Skeletal muscle tissue (tissue), 4 donors: Measurements from ENCODE around the gene UBA1. TPM values are rescaled to one million over a fixed set of nuclear protein-coding genes. Genes with fewer than 3 reads are reported as not detected.

ENCODE experiments used
- H3K27ac ChIP-seq: one replicate; pipeline ENCODE4 v1.7.0; 2013; ENCODE audit warnings: mild to moderate bottlenecking, low read depth, low read length, inconsistent platforms
- H3K27me3 ChIP-seq, 3 donors: one replicate each; pipeline ENCODE4 v1.7.0; 2013; ENCODE audit warnings: low read length in 3 of 3; ENCODE audit not compliant: control insufficient read depth in 3 of 3, insufficient read depth in 3 of 3
- H3K36me3 ChIP-seq, 3 donors: one replicate each; pipeline ENCODE4 v1.7.0; 2013; ENCODE audit warnings: low read length in 3 of 3; ENCODE audit not compliant: control insufficient read depth in 3 of 3, insufficient read depth in 3 of 3
- H3K4me1 ChIP-seq, 3 donors: one replicate each; pipeline ENCODE4 v1.7.0; 2013; ENCODE audit warnings: low read length in 3 of 3, mild to moderate bottlenecking in 3 of 3; ENCODE audit not compliant: control insufficient read depth in 3 of 3, insufficient read depth in 3 of 3
- H3K4me3 ChIP-seq, 3 donors: one replicate each; pipeline ENCODE4 v1.7.0; 2013; ENCODE audit warnings: low read length in 3 of 3
- H3K9ac ChIP-seq, 3 donors: one replicate each; pipeline ENCODE4 v1.7.0; 2013; ENCODE audit warnings: low read length in 3 of 3, mild to moderate bottlenecking in 3 of 3, moderate library complexity in 2 of 3, low read depth in 1 of 3
- H3K9me3 ChIP-seq, 3 donors: one replicate each; pipeline ENCODE4 v1.7.0; 2013; ENCODE audit warnings: low read length in 3 of 3; ENCODE audit not compliant: control insufficient read depth in 3 of 3
- total RNA-seq: library from RNA; depleted of rRNA; stranded (reverse); fragments of >200 nt; gene quantifications from one replicate; pipeline ENCODE4 v1.2.3, GENCODE V29; 2014
- donor health status: Osteomylitis.

UBA1 gene
- total RNA-seq, 1 donor from 2014 or later, result 57.4 TPM

DNA sequence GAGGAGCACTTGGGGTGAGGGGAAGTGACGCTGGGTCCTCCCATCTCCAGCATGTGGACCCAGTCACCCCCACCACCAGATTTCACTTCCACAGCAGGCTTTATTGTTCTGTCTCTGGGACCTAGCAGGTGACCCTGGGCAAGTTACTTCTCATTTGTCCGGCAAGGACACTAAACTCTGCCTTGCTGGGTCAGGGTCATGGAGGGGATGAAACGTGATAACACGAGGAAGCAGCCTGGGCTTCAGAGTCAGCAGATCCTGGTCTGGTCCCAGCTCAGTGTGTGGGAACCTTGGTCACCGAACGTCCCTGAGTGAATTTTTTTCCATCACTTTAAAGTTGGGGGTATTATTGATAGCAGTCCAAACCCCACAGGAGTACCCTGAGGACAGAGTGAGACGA is 3.9 kb downstream of the UBA1 start:
- H3K27ac ChIP-seq, result peak overlapping the region; percentile 45
- H3K4me3 ChIP-seq, result peak overlapping the region in 1 of 3 donors; percentile 42
- H3K9me3 ChIP-seq, result no peaks in the 10 kb centered on the region
- peak overlapping the region in 2 of 3 donors; percentile 42 to 57 for H3K9ac ChIP-seq
- H3K36me3 ChIP-seq, result peaks cover 33 to 49% (median 34%) of the 10 kb centered on the region in 3 donors
- H3K4me1 ChIP-seq, result peaks cover 50 to 67% (median 57%) of the 10 kb centered on the region in 3 donors
- H3K27me3 ChIP-seq, result no peaks in the 10 kb centered on the region

- Histone ChIP-seq H3K36me3 (peaks cover 40 to 55% (median 40%) of the 10 kb centered on the region in 3 donors), H3K4me3 (peak overlapping the region in 2 of 3 donors; percentile 22 to 27)
Measured at GRCh38 chrX:47198026-47198686, 4.5 kb downstream of the UBA1 start.

GRCh38 chrX:47198687-47199080 is 5.1 kb downstream of the UBA1 start:
- Histone ChIP-seq H3K4me1 (peaks cover 50 to 60% (median 57%) of the 10 kb centered on the region in 3 donors), H3K4me3 (peak overlapping the region in 2 of 3 donors; percentile 22 to 27), H3K9ac (peak overlapping the region; percentile 42 to 57 (median 43)), H3K27ac (peak overlapping the region; percentile 45), H3K36me3 (peaks cover 42 to 60% (median 44%) of the 10 kb centered on the region in 3 donors), H3K27me3 (no peaks in the 10 kb centered on the region), H3K9me3 (no peaks in the 10 kb centered on the region)

More at GRCh38 chrX:47198026-47198686, 4.5 kb downstream of the UBA1 start:
- H3K27ac ChIP-seq, result peak overlapping the region; percentile 45
- peak overlapping the region; percentile 42 to 57 (median 43) for H3K9ac ChIP-seq
- no peaks in the 10 kb centered on the region for H3K27me3 ChIP-seq
- H3K4me1 ChIP-seq, result peaks cover 50 to 63% (median 57%) of the 10 kb centered on the region in 3 donors
- no peaks in the 10 kb centered on the region for H3K9me3 ChIP-seq

GRCh38 chrX:47199286-47199685 is 5.7 kb downstream of the UBA1 start:
- peak overlapping the region; percentile 45 for H3K27ac ChIP-seq
- no peak overlapping the region for H3K4me3 ChIP-seq
- peaks cover 50 to 59% (median 57%) of the 10 kb centered on the region in 3 donors for H3K4me1 ChIP-seq
- peaks cover 42 to 65% (median 47%) of the 10 kb centered on the region in 3 donors for H3K36me3 ChIP-seq
- peak overlapping the region in 1 of 3 donors; percentile 42 for H3K9ac ChIP-seq
- no peaks in the 10 kb centered on the region for H3K27me3 ChIP-seq
- H3K9me3 ChIP-seq, result no peaks in the 10 kb centered on the region

DNA sequence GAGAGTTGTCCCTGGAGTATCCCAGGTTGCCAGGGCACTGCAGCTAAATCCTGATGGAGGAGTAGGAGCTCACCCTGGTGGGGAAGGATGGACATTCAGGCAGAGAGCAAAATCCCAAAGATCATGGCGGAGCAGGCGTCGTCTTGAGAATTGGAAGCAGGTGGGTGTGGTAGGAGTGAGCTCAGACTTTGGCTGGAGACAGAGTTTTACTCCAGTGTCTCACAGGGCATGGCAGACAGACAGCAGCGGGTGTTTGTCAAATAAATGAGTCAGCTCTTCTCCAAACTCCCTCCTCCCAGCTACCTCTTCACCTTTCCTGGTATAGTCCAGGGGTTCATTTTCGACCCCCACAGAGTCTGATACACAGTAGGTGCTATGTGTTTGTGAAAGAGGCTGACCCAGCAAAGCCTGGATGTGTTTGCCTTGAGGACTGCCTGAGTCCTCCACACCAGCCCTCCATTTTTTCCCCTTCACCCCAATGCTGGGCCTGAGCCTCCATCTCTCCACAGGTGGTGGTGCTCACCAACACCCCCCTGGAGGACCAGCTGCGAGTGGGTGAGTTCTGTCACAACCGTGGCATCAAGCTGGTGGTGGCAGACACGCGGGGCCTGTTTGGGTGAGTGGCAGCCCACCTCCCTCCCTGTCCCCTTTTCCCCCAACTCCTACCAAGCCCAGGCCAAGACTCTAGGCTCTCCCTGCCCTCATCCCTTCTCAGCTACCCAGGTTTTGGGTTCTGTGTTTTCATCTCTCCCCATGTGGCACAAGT is 6.9 kb downstream of the UBA1 start:
- no peaks in the 10 kb centered on the region for H3K9me3 ChIP-seq
- peaks cover 49 to 78% (median 57%) of the 10 kb centered on the region in 3 donors for H3K36me3 ChIP-seq
- H3K9ac ChIP-seq, result peak overlapping the region in 2 of 3 donors; percentile 57

DNA sequence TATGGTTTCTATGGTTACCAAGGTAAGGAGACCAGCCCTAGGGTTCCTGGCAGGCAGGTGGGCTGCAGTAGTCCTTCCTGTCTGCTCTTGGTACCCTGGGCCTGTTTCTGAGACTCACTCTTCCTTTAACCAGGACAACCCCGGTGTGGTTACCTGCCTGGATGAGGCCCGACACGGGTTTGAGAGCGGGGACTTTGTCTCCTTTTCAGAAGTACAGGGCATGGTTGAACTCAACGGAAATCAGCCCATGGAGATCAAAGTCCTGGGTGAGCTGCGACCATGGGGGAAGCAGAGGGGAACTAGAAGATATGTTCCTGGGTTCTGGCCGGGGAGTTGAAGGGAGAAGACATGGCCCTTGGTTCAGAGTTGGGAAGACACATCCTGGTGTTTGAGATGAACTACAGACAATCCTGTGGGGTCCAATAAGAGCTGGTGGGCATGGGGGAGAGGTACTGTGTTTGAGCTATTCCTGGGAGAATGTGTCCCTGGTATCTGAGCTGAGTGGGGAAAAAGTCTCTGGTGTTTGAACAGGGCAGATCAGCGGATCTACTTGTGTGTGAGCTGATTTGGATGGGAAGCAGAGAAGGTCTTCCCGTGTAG is 7.8 kb downstream of the UBA1 start:
- no peak overlapping the region for H3K9ac ChIP-seq
- H3K27me3 ChIP-seq, result no peaks in the 10 kb centered on the region
- H3K4me1 ChIP-seq, result peaks cover 31 to 41% (median 40%) of the 10 kb centered on the region in 3 donors
- H3K27ac ChIP-seq, result peak overlapping the region; percentile 46
- no peaks in the 10 kb centered on the region for H3K9me3 ChIP-seq
- peaks cover 56 to 86% (median 64%) of the 10 kb centered on the region in 3 donors for H3K36me3 ChIP-seq
- H3K4me3 ChIP-seq, result no peak overlapping the region

More for the DNA sequence above, 6.9 kb downstream of the UBA1 start:
- Histone ChIP-seq H3K4me3 (no peak overlapping the region), H3K4me1 (peaks cover 40 to 50% (median 48%) of the 10 kb centered on the region in 3 donors), H3K27ac (peak overlapping the region; percentile 46), H3K27me3 (no peaks in the 10 kb centered on the region)

DNA sequence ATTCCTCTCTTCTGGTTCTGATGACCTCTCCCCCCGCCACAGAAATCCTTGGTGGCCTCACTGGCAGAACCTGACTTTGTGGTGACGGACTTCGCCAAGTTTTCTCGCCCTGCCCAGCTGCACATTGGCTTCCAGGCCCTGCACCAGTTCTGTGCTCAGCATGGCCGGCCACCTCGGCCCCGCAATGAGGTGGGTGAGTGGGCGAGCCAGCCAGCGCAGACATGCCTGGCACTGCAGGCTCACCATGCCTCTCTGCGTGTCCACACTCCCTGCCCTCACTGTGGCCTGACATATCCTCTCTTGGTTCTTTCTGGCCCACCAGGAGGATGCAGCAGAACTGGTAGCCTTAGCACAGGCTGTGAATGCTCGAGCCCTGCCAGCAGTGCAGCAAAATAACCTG is 8.7 kb downstream of the UBA1 start:
- peaks cover 62 to 88% (median 72%) of the 10 kb centered on the region in 3 donors for H3K36me3 ChIP-seq
- H3K27ac ChIP-seq, result no peak overlapping the region
- H3K27me3 ChIP-seq, result no peaks in the 10 kb centered on the region
- H3K4me3 ChIP-seq, result no peak overlapping the region
- no peak overlapping the region for H3K9ac ChIP-seq
- no peaks in the 10 kb centered on the region for H3K9me3 ChIP-seq
- H3K4me1 ChIP-seq, result peaks cover 22 to 32% (median 31%) of the 10 kb centered on the region in 3 donors

GRCh38 chrX:47202877-47203276 is 9.2 kb downstream of the UBA1 start:
- H3K9me3 ChIP-seq, result no peaks in the 10 kb centered on the region
- H3K4me1 ChIP-seq, result peaks cover 17 to 27% (median 25%) of the 10 kb centered on the region in 3 donors
- no peak overlapping the region for H3K27ac ChIP-seq

DNA sequence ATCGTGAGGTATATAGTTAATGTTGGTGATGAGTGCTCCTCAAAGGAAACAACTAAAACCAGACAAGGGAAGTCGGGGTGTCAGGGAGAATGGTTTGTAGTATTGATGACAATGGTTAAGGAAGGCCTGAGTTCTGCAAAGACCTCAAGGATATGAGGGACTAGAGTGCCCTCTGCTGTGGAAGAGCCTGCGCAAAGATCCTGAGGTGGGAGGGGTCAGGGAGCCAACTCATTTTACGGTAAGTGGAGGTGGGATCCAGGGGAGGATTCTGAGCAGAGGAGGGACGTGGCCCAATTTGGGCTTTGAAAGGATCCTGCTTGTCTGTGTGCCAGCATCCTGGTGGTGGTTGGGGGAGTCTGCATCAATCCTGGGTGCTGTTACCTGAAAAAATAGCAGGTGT is 11.3 kb downstream of the UBA1 start:
- no peak overlapping the region for H3K4me3 ChIP-seq
- H3K4me1 ChIP-seq, result peaks cover 7 to 20% (median 19%) of the 10 kb centered on the region in 3 donors
- H3K27me3 ChIP-seq, result no peaks in the 10 kb centered on the region
- no peaks in the 10 kb centered on the region for H3K9me3 ChIP-seq
- H3K36me3 ChIP-seq, result peaks cover 58 to 97% (median 75%) of the 10 kb centered on the region in 3 donors
- no peak overlapping the region for H3K27ac ChIP-seq
- H3K9ac ChIP-seq, result no peak overlapping the region

More at GRCh38 chrX:47202877-47203276, 9.2 kb downstream of the UBA1 start:
- Histone ChIP-seq H3K36me3 (peaks cover 65 to 93% (median 77%) of the 10 kb centered on the region in 3 donors), H3K4me3 (no peak overlapping the region), H3K9ac (no peak overlapping the region), H3K27me3 (no peaks in the 10 kb centered on the region)
